Epithelial cell of esophagus (primary cell): ENCODE results near the gene ZNF385D.
A peak's percentile ranks its signal among the peaks of the same experiment; 100 is the strongest.

ENCODE experiments used
- DNase-seq: peaks from one replicate; pipeline ENCODE4 v3.0.0; 2010; ENCODE audit warnings: low read depth
- H3K4me3 ChIP-seq: 2 replicates; pipeline ENCODE4 v1.5.1; 2011; ENCODE audit warnings: mild to moderate bottlenecking, low read length, control low read depth
- CTCF ChIP-seq: IDR thresholded peaks from 2 replicates; pipeline ENCODE4 v1.5.1; 2011; ENCODE audit warnings: low read depth, mild to moderate bottlenecking, low read length, control low read depth, inconsistent platforms; ENCODE audit not compliant: insufficient read depth; ENCODE audit errors: missing control alignments

ZNF385D gene

GRCh38 chr3:21738283-21738682, 12.7 kb downstream of the ZNF385D start:
- no peak for TF ChIP-seq CTCF
- DNase-seq = no peak
- no peak overlapping the region for H3K4me3 ChIP-seq

- H3K4me3 ChIP-seq = no peak overlapping the region
- no peak for TF ChIP-seq CTCF
- peak; percentile 30 for DNase-seq
Observed at GRCh38 chr3:21734746-21735145, 16.3 kb downstream of the ZNF385D start.

GRCh38 chr3:21729888-21730459, 21.0 kb downstream of the ZNF385D start:
- no peak overlapping the region for H3K4me3 ChIP-seq
- DNase-seq = no peak
- TF ChIP-seq CTCF = no peak

- DNase-seq = no peak
- no peak overlapping the region for H3K4me3 ChIP-seq
- no peak for TF ChIP-seq CTCF
Observed at GRCh38 chr3:21729331-21729730, 21.7 kb downstream of the ZNF385D start.

- TF ChIP-seq CTCF = no peak
- H3K4me3 ChIP-seq = no peak overlapping the region
- peak; percentile 3 for DNase-seq
Observed at GRCh38 chr3:21722768-21723167, 28.2 kb downstream of the ZNF385D start.

GRCh38 chr3:21722301-21722700, 28.7 kb downstream of the ZNF385D start:
- no peak for TF ChIP-seq CTCF
- no peak overlapping the region for H3K4me3 ChIP-seq
- peak; percentile 91 for DNase-seq

GRCh38 chr3:21718943-21719591, 31.9 kb downstream of the ZNF385D start:
- DNase-seq = no peak
- no peak overlapping the region for H3K4me3 ChIP-seq
- no peak for TF ChIP-seq CTCF
